GM12864 (cell line): ENCODE measurements around the gene NRIP2.

Experiments used
- DNase-seq: peaks from one replicate; pipeline ENCODE4 v3.0.0-alpha.2; 2011; ENCODE audit warnings: low read depth
- H3K4me3 ChIP-seq: 2 replicates; pipeline ENCODE4 v1.5.1; 2011; ENCODE audit warnings: mild to moderate bottlenecking, low read depth, low read length, control low read depth
- CTCF ChIP-seq: IDR thresholded peaks from 2 replicates; pipeline ENCODE4 v1.5.1; 2011; ENCODE audit warnings: low read depth, mild to moderate bottlenecking, moderate library complexity, low read length, control low read depth, inconsistent platforms; ENCODE audit errors: missing control alignments

NRIP2 gene

GRCh38 chr12:2823483-2823882, 11.4 kb downstream of the NRIP2 start:
- no peak overlapping the region for H3K4me3 ChIP-seq
- DNase-seq, result no peak
- no peak for TF ChIP-seq CTCF

- DNase-seq, result no peak
- no peak overlapping the region for H3K4me3 ChIP-seq
- TF ChIP-seq CTCF, result no peak
These were observed 14.4 kb downstream of the NRIP2 start for GRCh38 chr12:2820432-2820831.

- no peak overlapping the region for H3K4me3 ChIP-seq
- no peak for DNase-seq
- TF ChIP-seq CTCF, result no peak
These were observed 15.0 kb downstream of the NRIP2 start for GRCh38 chr12:2819810-2820209.

GRCh38 chr12:2813214-2814185, 21.3 kb downstream of the NRIP2 start:
- peak; percentile 31 for DNase-seq
- peak overlapping the region; percentile 83 for H3K4me3 ChIP-seq
- peak; percentile 67 for TF ChIP-seq CTCF

GRCh38 chr12:2812290-2813213, 22.3 kb downstream of the NRIP2 start, which contains the start of gene ITFG2:
TSS of gene ITFG2 (plus strand) at chr12:2812668. CDS start at chr12:2812761, 93 bp downstream.
- peak; percentile 97 for DNase-seq
- H3K4me3 ChIP-seq, result peak within 1 kb of the TSS; percentile 83
- peak; percentile 4 for TF ChIP-seq CTCF

- DNase-seq, result no peak
- TF ChIP-seq CTCF, result no peak
These were observed 23.0 kb downstream of the NRIP2 start for GRCh38 chr12:2811801-2812200.

More at GRCh38 chr12:2811801-2812200, 23.0 kb downstream of the NRIP2 start:
- H3K4me3 ChIP-seq, result peak overlapping the region; percentile 83
